NCI-H2227 treated with DMSO at 0.1 percent for 48 hours (cell line): Measurements from ENCODE around the gene FARSA.
A peak's percentile ranks its signal among the peaks of the same experiment; 100 is the strongest.
"Not testable (repeated sequence)": the region's sequence is repeated elsewhere in the genome, so short reads cannot be mapped to it uniquely, and the experiment has no call there.

Source experiments
- DNase-seq: peaks from one replicate; lab custom pipeline; 2025; lab: John Stamatoyannopoulos, UW

Gene FARSA

DNA sequence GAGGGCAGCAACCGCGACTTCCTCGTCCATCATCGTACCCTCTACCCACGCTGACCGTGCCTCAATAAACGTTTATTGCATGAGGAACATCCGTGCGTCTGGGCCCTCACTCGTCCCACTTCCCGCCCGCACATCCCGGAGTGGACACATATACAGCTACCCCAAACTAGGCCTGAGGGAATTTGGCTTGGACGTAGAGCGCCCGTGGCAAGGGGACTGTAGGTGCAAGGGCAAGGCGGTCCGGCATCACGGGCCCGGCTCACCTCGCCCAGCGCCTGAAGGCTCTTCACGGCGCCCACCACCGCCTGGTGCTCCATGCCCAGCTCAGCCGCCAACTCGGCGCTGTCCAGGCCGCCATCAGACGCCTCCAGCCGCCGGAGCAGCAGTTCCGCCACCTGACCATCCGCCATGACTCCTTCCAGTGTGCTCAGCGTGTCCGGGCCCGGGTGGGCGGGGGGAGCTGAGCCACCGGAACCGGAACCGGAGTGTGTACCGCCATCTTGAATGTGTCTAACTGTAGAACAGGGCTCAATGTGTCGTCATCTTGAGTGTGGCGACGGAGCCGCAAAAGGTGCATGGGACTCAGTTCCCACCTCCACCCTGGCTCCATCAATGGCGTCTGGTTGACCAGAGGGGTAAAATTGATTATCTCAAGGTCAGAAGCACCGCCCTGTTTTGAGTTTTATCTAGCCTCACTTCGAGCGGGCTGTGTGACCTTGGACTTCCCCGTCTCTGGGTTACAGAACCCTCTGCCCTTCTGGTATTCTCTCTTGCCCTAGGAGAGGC is at the start of gene FARSA:
Gene FARSA, minus strand, starts transcription at position 425 of the 786 bp plus-strand sequence. Its CDS starts 15 bp downstream, at position 410.
- peak; percentile 78 for DNase-seq

DNA sequence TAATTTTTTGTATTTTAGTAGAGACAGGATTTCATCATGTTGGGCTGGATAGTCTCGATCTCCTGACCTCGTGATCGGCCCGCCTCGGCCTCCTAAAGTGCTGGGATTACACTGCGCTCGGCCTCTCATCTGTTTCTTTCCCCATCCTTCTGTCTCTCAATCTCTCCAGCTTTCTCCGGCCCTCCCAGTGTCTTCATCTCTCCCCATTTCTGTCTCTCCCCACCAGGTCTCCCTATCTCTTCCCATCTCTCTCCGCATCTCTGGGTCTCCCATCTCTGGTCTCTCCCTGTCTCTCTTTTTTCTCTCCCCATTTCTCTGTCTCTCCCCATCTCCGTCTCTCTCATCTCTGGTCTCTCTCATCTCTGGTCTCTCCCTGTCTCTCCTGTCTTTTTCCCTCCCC is 49.6 kb upstream of the FARSA start:
- DNase-seq, result no peak

DNA sequence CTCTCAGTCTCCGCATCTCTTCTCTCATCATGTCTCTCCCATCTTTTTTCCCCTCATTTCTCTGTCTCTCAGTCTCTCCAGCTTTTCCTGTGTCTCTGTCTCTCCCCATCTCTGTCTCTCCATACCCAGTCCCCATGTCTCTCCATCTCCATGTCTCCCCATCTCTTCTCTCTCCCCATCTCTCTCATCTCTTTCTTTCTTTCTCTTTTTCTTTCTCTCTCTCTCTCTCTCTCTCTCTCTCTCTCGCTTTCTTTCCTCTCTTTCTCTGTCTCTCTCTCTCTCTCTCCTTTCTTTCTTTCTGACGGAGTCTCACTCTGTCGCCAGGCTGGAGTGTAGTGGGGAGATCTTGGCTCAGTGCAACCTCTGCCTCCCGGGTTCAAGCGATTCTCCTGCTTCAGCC is 49.1 kb upstream of the FARSA start:
- no peak for DNase-seq

DNA sequence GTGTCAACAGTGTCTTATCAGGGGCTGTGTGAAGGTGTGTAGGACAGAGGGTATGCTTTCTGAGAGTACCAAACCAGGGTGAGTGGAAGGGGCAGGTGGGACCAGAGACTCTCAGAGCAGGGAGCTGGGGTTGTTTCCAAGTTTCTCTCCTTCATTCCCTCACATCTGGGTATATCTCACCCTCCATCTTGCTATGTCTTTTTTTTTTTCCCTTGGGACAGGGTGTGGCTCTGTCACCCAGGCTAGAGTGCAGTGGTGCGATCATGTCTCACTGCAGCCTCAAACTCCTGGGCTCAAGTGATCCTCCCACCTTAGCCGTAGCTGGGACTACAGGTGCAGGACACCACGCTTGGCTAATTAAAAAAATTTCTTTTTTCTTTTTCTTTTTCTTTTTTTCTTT is 46.5 kb upstream of the FARSA start:
- no peak for DNase-seq

DNA sequence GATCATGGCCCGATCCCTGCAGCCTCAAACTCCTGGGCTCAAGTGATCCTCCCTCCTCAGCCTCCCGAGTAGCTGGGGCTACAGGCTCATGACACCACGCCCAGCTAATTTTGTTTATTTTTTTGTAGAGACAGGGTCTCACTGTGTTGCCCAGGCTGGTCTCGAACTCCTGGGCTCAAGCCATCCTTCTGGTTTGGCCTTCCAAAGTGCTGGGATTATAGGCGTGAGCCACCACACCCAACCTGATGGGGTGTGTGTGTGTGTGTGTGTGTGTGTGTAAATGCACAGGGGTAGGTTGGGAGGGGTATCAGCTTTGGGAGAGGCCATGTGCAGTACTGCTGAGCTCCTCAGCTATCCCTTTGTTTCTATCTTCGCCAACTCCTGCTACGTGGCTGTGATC is 42.6 kb upstream of the FARSA start:
- not testable (repeated sequence) for DNase-seq

DNA sequence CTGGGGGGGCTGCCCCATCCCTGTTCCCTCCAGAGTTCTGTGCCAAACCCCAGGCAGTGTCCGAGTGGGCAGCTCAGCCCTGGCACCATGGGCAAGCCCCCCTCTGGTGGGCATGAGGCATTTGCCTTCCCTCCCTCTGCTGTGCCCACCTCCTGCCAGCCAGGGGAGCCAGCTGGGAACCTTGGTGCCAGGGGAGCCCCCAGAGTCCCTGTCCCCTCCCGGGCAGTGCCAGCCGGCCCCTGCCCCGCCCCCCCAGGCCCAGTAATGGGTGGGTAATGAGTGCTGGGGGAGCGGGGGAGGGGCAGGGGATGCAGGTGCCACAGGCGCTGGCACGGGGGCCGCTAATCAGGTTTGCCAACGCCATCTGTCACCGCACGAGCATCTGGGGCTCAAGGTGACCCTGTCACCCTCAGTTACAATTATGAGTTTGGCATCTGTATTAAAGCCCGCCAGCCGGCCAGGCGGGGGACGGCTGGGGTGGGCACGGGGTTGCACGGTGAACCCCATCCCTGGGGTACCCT is 41.8 kb upstream of the FARSA start:
- DNase-seq, result no peak

DNA sequence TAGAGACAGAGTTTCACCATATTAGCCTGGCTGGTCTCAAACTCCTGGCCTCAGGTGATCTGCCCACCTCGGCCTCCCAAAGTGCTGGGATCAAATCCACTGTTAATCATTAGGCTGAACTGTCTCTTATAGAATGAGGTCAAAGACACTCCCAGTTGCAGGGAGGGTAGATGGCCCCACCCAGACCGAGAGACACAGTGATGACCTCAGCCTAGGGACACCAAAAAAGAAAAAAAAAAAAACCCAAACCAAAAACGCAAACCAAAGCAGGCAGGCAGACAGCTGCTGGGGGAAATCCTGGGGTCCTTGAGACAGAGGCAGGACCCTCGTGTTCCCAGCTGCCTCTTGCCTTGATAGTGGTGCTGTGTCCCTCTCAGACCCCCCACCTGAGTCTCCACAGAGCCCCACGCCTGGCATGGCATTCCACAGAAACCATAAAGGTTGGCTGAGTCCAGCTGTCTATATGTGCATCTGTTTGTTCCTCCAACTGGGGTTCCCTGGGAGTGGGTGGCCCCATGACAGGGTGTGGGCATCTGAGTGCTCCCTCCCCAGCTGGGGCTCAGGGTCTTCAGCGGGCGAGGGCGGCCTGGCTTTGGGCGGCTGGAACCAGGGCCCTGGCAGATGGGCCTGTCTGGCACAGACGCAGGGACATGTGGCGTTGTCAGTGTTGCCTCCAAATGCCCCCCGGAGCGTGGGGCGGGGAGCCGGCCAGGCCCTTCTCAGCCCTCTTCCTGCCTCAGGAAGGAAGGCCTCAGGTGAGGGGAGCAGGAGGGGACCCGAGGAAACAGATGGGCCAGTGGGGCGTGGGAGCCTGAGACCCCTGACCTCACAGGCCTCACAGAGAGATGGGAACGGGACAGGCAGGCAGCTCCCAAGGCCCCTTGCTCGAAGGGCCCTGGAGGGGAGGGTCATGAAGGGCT is 41.0 kb upstream of the FARSA start:
- no peak for DNase-seq

DNA sequence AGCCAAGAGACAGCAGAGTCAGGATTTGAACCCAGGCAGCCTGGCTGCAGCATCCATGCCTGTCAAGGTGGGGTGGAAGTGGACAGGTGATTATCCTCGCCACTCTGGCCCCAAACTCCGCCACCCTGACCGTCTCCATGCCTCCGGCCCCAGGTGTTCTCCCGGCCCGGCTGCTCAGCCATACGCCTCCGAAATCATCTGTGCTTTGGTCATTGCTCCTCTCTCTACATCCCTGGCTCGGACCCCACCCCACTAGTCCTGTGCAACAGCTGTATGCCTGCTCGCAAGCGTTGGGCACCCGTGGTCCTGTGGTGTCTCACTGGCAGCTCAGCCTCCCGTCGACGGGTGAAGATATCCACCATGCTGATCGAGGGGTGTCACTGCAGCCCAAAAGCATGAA is 39.7 kb upstream of the FARSA start:
- DNase-seq, result no peak

DNA sequence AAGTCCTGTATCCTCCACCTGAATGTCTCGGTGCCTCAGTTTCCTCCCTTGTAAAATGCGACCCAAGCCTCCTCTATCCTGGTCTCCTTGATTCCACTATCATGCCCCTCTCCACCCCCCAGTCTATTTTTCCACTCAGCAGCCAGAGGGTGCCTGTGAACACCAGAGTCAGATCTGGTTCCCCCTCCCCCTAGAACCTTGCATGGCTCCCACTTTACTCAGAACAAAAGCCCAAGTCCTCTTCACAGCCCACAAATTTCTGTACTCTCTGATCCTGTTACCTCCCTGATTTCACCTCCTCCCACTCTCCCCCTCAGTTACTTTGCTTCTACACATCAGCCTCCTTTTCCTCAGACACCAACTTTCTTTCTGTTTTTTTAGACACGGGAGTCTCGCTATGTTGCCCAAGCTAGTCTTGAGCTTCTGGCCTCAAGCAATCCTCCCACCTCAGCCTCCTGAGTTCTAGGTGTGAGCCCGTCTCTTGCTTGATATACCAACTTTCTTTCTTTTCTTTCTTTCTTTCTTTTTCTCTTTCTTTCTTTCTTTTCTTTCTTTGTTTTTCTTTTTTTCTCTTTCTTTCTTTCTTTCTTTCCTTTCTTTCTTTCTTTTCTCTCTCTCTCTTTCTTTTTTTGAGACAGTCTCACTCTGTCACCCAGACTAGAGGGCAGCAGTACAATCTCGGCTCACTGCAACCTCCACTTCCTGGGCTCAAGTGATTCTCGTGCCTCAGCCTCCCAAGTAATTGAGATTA is 36.7 kb upstream of the FARSA start:
- no peak for DNase-seq

DNA sequence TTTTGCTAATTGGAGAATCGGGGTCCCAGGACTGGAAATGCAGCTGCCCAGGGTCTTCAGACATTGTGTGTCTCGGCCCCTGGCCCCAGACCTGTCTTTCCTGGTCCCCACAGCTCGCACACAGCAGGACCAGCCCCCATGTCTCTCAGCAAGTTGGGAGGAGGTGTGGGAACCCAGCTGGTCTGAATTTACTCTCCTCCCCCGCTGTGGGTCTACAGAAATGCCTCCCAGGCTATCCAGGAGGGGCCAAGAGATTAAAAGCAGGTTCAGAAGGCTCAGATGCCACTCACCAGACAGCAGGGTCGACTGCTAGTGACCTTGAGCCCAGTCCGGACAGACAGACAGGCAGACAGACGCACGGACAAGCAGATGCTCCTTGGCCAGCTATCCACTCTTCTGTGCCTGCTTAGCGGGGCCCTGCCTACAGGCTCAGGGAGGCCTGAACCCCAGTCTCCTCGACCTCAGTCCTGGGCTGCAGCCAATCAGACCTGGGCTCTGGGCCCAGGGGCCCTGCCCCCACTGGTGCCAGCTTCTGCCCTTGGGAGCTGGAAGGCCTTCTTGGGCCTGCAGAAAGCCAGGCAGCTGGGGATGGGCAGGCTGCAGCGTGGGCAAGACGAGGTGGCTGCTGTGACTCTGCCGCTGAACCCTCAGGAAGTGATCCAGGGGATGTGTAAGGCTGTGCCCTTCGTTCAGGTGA is 35.9 kb upstream of the FARSA start, which contains the start of gene DAND5:
Gene DAND5, plus strand, starts transcription at position 285 of the 697 bp plus-strand sequence. Its CDS starts 85 bp downstream, at position 370.
- no peak for DNase-seq

DNA sequence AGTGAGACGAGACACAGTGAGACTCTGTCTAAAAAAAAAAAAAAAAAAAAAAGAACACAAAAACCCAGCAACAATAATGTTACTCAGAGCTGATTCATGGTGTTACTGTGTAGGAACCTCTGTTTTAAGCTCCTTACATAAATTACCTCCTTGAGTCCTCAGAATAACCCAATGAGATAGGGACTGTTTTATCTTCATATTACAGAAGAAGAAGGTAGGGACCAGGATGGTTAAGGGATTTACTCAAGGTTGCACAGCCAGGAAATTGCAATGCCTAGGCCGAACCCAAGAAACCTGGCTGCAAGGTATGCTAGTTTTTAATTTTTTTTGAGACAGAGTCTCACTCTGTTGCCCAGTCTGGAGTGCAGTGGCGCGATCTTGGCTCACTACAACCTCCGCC is 34.4 kb upstream of the FARSA start:
- DNase-seq, result no peak

DNA sequence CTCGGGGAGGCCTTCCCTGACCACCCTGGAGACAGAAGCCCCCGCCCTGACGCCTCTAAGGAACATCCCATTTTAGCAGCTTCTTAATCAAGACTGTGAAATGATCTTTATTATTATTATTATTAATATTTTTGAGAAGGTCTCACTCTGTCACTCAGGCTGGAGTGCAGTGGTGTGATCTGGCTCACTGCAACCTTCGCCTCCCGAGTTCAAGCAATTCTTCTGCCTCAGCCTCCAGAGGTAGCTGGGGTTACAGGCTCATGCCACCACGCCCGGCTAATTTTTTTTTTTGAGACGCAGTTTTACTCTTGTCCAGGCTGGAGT is 32.3 kb upstream of the FARSA start:
- DNase-seq, result no peak

DNA sequence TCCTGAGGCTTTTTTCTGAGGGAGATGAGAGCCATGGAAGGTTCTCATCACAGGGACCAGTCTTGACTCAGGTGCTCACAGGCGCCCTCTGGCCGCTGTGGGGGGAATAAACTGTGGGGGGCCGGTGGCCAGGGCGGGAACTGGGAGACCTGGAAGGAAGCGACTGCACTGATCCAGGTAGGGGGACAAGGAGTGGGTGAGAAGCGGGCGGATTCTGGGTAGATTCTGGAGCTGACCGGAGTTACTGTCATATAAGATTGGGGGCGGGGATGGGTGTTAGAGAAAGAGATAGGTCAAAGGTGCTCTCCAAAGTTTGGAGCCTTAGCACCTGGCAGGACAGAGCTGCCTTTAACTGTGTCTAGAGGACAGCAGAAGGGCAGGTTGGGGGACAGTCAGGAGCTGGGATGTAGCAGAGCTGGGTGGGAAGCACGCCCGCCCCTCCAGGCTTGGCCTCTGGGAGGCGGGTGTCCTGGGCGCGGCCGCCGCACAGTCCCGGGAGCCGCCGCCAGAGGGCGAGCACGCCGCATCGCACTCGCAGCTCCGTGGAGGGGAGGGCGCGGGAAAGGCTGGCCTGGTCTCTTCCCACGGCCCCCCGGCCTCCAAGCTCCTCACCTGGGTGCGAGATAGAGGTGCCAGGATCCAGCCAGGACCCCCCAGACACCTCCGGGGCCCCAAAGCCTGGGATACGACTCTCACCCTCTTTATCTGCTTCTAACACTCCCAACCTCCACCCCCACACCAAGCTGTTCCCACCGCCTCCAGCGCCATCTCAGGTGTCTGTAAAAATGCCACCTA is 31.7 kb upstream of the FARSA start:
- peak; percentile 40 for DNase-seq

DNA sequence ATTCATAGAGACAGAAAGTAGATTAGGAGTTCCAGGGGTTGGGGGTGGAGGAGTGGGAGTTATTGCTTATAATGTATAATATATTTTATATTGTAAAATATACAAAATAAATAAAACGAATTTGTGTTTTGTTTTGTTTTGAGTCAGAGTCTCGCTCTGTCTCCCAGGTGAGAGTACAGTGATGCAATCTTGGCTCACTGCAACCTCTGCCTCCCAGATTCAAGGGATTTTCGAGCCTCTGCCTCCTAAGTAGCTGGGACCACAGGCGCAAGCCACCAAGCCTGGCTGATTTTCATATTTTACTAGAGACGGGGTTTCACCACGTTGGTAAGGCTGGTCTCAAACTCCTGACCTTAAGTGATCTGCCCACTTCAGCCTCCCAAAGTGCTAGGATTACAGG is 26.0 kb upstream of the FARSA start:
- no peak for DNase-seq

DNA sequence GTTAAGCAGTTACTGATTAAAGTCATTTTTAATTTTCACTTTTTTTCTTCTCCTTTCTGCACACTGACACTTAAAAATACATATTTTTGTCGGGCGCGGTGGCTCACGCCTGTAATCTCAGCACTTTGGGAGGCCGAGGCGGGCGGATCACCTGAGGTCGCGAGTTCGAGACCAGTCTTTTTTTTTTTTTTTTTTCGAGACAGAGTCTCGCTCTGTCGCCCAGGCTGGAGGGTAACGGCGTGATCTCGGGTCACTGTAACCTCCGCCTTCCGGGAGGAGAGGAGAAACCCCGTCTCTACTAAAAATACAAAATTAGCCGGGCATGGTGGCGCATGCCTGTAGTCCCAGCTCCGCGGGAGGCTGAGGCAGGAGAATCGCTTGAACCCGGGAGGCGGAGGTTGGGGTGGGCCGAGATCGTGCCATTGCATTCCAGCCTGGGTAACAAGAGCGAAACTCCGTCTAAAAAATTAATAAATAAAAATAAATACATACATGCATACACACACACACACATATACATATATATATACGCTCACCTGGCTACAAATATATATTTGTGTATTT is 24.0 kb upstream of the FARSA start:
- not testable (repeated sequence) for DNase-seq

DNA sequence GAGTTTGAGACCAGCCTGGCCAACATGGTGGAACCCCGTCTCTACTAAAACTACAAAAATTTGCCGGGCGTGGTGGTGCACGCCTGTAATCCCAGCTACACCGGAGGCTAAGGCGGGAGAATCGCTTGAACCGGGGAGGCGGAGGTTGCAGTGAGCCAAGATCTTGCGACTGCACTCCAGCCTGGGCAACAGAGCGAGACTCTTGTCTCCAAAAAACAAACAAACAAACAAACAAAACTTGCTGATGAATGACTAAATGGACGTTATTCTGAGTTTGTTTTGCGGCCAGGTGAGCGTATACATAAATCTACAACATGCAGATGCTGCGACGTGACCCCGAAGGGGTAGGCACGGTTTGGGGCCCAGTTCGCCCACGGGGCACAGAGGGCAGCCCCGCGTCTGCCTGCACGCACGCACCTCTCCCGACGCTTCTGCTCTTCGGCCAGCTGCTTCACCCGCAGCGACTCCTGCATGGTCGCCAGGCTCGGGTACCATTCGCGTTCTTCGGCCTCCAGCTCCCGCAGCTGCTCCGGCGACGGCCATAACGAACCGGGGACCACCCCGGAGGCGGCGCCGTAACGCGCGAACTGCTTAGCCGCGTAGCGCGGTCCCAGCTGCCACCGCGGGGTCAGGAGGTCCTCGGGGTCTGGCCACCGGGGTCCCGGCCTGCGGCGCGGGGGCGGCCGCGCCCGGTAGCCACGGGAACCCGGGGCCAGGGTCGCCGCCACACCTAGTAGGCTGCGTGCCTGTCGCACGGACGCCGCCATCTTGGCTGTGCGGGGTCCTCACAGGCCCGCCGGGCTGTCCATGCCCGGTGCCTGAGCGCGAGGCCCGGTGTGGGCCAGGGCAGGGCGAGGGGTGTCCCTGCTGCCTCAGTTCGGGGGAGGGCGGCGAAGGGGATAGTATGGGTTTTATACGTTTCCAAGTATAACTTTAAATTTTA is 23.2 kb upstream of the FARSA start, which contains the start of gene GADD45GIP1:
Gene GADD45GIP1, minus strand, starts transcription at position 778 of the 943 bp plus-strand sequence. Its CDS starts 11 bp downstream, at position 767.
- DNase-seq, result peak; percentile 48

DNA sequence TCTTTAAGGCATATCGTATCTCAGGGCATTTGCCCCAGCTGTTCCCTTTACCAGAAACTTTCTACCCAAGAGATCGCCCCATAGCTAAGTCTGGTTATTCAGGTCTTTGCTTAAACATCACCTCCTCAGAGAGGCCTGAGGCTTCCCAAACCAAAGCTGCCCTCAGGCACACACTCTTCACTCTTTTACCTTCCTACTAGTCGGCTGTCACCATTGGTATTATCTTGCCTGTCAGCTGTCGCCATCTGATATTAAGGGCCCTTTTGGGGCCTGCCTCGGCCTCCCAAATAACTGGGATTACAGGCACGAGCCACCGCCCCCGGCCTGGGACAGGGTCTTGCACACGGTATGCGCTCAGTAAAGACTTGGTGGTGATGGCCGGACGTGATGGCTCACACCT is 22.5 kb upstream of the FARSA start:
- DNase-seq, result no peak

DNA sequence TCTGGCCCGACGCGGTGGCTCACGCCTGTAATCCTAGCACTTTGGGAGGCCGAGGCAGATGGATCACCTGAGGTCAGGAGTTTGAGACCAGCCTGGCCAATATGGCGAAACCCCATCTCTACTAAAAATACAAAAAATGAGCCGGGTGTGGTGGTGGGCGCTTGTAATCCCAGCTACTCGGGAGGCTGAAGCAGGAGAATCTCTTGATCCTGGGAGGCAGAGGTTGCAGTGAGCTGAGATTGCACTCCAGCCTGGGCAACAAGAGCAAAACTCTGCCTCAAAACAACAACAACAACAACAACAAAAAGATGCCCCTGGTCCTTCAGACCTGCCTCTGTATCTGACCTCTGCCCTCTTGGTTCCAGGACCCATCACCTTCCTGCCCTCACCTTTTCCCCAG is 22.1 kb upstream of the FARSA start:
- not testable (repeated sequence) for DNase-seq

DNA sequence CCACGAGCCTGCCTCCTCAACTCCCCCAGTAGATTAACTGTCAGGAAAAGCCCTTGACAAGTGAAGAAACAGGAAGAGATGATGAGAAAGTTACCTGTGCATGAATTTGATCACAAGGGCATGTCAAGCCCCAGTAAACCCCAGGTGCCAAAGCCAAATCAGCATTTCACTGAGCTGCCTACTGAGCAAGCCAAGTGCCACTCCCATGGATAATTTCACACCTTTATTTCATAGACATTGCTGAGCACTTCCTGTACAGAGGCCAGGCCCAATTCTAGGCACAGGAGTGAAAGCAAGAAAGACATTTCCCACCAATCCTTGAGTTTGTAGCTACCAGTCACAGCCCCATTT is 21.1 kb upstream of the FARSA start:
- no peak for DNase-seq
